T-helper 2 cell treated with Interferon-gamma antibody and Interleukin-4, amounts not matched to agents 100 ng/mL and 5 ng/mL, for 36 hours (primary cell): ENCODE measurements around the gene AHNAK. TPM values are rescaled to one million over a fixed set of nuclear protein-coding genes. Genes with fewer than 3 reads are reported as not detected.

Experiments
- intact Hi-C: fragments of 100-400 bp; cut with micrococcal nuclease; formaldehyde crosslinking; loops from one replicate; pipeline ENCODE4 v1.15.1; 2023
- total RNA-seq: library from RNA; stranded (reverse); gene quantifications from 2 replicates; pipeline ENCODE4 v1.2.3, GENCODE V29; 2022

AHNAK gene
- total RNA-seq, 1 donor from 2014 or later, result 288 TPM

GRCh38 chr11:62554387-62555167 is 8.0 kb upstream of the AHNAK start:
- intact Hi-C loops, result loop anchor here (1.0 to 10.0 kb wide), 2 partner anchors 37 to 430 kb away; partner anchors contain the start of genes INCENP and TUT1

GRCh38 chr11:62553839-62554361 is 7.3 kb upstream of the AHNAK start:
- intact Hi-C loops, result loop anchor here (10.0 kb wide), 1 partner anchor 429 kb away; the partner anchor contains the start of gene INCENP

GRCh38 chr11:62553080-62553838 is 6.7 kb upstream of the AHNAK start:
- intact Hi-C loops, result loop anchor here (10.0 kb wide), 1 partner anchor 428 kb away; the partner anchor contains the start of gene INCENP

- intact Hi-C loops, result loop anchor here (10.0 kb wide), 1 partner anchor 428 kb away; the partner anchor contains the start of gene INCENP
These were observed 6.0 kb upstream of the AHNAK start for GRCh38 chr11:62552485-62553079.

- intact Hi-C loops, result loop anchor here (10.0 kb wide), 1 partner anchor 426 kb away; the partner anchor contains the start of gene INCENP
These were observed 3.9 kb upstream of the AHNAK start for GRCh38 chr11:62550478-62550877.

- intact Hi-C loops, result no loop called here
These were observed 2.1 kb upstream of the AHNAK start for GRCh38 chr11:62548545-62549335.

- intact Hi-C loops, result no loop called here
These were observed 1.2 kb upstream of the AHNAK start for GRCh38 chr11:62547691-62548281.

GRCh38 chr11:62546929-62547625 is 471 bp upstream of the AHNAK start:
- intact Hi-C loops, result loop anchor here (1.0 kb wide), 1 partner anchor 26 kb away; the partner anchor contains the start of gene EEF1G

- intact Hi-C loops, result loop anchor here (1.0 kb wide), 1 partner anchor 28 kb away; the partner anchor contains the start of gene EEF1G
These were observed 966 bp downstream of the AHNAK start for GRCh38 chr11:62545437-62546243.

- intact Hi-C loops, result no loop called here
These were observed 1.8 kb downstream of the AHNAK start for GRCh38 chr11:62544581-62545436.

GRCh38 chr11:62543680-62544444 is 2.7 kb downstream of the AHNAK start:
- intact Hi-C loops, result loop anchor here (1.0 kb wide), 1 partner anchor 149 kb away; no protein-coding TSS in a partner anchor

GRCh38 chr11:62542750-62543567 is 3.6 kb downstream of the AHNAK start:
- intact Hi-C loops, result loop anchor here (1.0 kb wide), 3 partner anchors 17 to 148 kb away; no protein-coding TSS in a partner anchor

GRCh38 chr11:62542111-62542745 is 4.4 kb downstream of the AHNAK start:
- intact Hi-C loops, result loop anchor here (1.0 kb wide), 2 partner anchors 18 to 115 kb away; no protein-coding TSS in a partner anchor

GRCh38 chr11:62540804-62541701 is 5.6 kb downstream of the AHNAK start:
- intact Hi-C loops, result no loop called here
